UCSD-AML1 (cell line): ENCODE data around the gene DNASE1L1.

ENCODE experiments used
- DNase-seq: peaks from one replicate; lab custom pipeline; 2025; ENCODE audit not compliant: unreplicated experiment; lab: John Stamatoyannopoulos, UW

The DNASE1L1 gene

DNA sequence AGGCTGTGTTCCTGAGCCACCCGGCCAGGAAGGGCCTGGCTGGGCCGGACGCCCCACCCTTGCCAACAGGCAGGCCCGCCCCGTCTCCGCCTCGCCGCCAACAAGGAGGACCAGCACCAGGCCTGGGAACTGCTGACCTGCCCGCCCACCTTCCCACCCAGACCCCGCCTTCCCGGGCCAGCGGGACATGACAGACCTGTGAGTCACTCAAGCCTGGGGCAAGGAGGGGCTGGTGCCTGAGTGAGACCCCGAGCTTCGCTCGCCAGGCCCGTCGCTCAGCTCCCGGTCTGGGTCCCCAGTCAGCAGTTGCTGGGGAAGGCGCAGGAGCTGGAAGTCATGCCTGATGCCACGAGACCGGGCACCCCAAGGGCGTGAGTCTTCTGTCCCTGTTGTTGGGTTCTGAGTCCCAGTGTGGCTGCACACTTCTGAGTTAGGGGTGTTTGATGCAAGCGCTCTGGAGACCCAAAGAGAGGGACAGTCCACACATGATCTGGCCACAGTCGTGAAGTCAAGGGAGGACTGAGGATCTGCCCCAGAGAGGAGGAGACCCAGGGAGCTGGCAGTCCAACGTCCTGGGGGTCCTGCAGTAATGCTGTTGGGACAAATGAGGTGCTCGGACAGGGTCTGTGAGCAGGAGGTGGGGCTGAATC, at the start of gene DNASE1L1:
Gene DNASE1L1 (minus strand): TSS at position 33 of the 650 bp plus-strand sequence. CDS start 3,686 bp downstream, outside the sequence.
- peak; percentile 83 for DNase-seq

- no peak for DNase-seq
Measured at GRCh38 chrX:154458116-154458953, 49.3 kb upstream of the DNASE1L1 start, which contains the start of gene PLXNA3. PLXNA3 (plus strand) TSS chrX:154458281; CDS start chrX:154460184, 1,903 bp downstream.

DNA sequence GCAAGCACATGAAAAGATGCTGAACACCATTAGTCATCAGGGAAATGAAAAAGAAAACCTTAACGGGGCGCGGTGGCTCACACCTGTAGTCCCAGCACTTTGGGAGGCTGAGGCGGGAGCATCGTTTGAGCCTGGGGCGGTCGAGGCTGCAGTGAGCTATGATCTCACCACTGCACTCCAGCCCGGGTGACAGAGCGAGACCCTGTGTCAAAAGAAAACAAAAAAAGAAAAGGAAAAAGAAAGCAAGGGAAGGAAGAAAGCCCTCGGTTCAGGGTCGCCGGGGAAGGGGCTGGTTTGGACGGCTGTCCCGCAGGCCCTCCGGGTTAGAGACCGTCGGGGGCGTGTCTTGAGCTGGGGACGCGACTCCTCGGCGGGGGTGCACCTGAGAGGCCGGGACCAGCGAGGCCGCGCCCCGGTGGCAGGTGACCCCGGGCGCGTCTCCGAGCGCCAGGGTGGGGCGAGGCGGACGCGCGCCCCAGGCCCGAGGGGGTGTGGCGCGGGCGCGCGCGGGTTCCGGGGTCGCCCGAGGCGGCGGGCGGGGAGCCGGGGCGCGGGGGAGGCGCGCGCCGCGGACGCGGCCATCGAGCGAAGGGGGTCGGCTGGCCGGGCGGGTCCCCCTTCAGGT, 48.5 kb upstream of the DNASE1L1 start:
- DNase-seq, result no peak

DNA sequence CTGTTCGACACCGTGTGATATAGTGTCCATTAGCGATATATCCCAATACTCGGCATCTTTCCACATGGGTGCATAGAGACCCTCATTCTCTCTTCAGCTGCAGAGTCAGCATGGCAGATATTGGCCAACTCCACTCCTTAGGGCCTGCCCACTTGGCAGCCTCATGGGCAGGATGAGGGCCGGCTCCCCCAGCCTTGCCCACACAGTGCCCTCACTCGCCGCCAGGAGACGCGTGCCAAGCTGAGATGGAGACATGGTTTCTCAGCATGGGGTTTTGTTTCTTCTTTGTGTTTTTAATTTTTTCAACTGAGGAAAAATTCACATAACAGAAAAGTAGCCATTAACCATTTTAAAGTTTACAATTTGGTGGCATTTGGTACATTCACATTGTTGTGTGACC, 43.8 kb upstream of the DNASE1L1 start:
- no peak for DNase-seq

DNA sequence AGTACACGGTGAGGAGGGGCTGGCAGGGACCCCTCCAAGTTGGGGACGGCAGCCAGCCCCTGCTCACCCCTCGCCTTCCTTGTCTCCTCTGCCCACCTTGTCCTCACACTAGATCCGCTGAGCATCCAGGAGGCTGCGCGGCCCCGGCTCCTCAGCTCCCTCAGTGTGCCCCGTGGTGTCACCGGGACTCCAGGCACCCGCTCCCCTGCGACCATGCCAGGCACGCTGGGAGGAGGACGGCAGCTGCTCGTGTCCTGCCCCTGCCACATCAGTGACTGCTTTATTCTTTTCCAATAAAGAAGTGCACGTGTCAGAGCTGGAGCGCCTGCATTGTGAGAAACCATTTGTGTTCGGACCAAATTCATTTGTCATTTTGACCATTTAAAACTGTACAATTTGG, 41.3 kb upstream of the DNASE1L1 start:
- no peak for DNase-seq

- DNase-seq, result no peak
Measured at GRCh38 chrX:154449618-154450017, 40.6 kb upstream of the DNASE1L1 start.

- no peak for DNase-seq
Measured at GRCh38 chrX:154448484-154448883, 39.4 kb upstream of the DNASE1L1 start.

GRCh38 chrX:154446430-154446829, 37.4 kb upstream of the DNASE1L1 start:
- DNase-seq, result no peak

GRCh38 chrX:154445776-154446175, 36.7 kb upstream of the DNASE1L1 start:
- DNase-seq, result no peak

DNA sequence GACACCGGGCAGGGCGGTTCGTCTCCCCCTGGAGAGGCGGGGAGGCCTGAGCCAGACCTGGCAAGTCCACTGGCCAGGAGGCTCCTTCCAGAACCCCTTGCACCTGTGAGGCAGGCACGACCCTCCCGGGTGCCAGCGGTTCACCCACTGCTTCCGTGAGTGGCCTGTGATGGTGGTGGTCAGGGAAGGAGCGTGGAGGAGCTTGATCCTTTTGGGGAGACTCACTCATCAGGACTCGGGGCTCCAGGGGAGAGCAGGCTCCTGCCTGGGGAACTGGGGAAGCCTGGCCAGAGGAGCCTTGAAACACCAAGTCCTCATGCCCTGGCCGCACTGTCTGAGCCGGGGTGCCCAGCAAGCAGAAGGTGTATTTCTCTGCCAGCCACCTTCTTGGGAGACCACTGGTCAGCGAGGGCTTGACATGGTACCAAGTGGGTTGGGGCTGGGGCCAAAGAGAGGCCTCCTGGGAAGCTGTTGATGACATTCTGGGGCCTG, 35.7 kb upstream of the DNASE1L1 start:
- no peak for DNase-seq

DNA sequence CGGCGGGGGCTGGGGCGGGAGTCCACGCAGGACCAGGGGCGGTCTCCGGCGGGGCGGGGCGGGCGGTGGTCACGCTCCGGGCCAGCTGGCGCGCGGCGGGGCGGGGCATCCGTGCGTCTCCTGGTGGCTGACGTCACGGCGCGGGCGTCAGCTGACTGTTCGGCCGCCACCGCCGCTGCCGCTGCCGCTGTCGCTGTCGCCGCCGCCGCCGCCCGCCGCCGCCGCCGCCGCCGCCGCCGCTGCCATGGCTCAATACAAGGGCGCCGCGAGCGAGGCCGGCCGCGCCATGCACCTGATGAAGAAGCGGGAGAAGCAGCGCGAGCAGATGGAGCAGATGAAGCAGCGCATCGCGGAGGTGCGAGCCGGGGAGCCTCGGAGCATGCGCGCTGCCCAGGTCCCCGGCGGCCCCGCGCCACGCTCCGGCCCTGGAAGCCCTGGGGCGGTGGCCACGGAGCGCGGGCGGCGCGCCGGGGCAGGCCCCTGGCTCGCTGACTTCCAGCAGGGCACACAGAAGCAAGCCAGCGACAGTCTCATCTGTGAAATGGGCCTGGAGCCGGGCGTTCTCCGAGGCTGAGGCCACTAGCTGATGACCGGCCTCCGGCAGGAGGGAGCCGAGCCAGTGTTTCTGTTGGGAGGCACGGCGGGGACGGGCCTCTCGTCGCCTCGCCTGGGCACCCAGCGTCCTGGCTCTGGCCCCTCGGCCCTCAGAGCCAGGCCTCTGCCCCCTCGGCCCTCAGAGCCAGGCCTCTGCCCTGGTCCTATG, 35.1 kb upstream of the DNASE1L1 start, which contains the start of gene FAM50A:
Gene FAM50A (plus strand): TSS at position 150 of the 763 bp plus-strand sequence. CDS start 95 bp downstream, at position 245.
- DNase-seq, result peak; percentile 70

- DNase-seq, result no peak
Measured at GRCh38 chrX:154443479-154443910, 34.4 kb upstream of the DNASE1L1 start.

DNA sequence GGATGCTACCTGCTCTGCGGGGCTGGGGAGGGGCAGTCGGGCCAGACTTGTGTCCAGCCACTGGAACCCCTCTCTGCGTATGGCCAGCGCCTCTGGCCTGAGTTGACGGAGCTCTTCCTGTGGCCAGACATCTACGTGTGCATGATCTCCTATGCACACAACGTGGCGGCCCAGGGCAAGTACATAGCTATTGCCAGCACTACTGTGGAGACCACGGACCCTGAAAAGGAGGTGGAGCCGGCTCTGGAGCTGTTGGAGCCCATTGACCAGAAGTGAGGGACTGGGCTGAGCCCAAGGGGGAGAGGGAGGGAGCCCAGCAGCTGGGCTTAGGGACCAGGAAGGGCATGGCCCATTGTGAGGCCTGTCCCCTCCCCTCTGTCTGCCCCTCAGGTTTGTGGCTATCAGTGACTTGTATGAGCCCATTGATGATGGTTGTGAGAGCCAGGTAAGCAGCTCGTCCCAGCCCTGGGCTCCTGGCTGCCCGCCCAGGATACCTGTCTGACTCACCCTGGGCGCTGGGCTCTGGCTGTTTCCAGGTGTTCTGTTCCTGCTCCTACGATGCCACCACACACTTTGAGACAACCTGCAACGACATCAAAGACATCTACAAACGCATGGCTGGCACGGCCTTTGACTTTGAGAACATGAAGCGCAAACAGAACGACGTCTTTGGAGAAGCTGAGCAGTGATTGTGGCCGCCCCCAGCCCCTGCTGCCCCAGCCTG, 33.1 kb upstream of the DNASE1L1 start:
- DNase-seq, result no peak

DNA sequence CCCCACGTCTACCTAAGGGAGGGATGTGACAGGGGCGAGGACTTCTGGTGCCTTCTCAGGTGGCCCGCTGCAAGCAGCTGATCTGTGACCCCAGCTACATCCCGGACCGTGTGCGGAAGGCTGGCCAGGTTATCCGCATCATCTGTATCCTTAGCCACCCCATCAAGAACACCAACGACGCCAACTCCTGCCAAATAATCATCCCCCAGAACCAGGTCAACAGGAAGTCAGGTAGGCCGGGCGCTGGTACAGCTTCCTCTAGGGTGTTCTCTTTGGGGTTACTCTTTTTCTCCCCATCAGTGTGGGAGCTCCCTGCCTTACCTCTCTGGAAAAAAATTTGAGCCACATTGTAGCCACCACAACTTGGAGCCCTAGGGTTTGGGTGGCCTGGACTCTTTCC, 32.5 kb upstream of the DNASE1L1 start:
- no peak for DNase-seq

DNA sequence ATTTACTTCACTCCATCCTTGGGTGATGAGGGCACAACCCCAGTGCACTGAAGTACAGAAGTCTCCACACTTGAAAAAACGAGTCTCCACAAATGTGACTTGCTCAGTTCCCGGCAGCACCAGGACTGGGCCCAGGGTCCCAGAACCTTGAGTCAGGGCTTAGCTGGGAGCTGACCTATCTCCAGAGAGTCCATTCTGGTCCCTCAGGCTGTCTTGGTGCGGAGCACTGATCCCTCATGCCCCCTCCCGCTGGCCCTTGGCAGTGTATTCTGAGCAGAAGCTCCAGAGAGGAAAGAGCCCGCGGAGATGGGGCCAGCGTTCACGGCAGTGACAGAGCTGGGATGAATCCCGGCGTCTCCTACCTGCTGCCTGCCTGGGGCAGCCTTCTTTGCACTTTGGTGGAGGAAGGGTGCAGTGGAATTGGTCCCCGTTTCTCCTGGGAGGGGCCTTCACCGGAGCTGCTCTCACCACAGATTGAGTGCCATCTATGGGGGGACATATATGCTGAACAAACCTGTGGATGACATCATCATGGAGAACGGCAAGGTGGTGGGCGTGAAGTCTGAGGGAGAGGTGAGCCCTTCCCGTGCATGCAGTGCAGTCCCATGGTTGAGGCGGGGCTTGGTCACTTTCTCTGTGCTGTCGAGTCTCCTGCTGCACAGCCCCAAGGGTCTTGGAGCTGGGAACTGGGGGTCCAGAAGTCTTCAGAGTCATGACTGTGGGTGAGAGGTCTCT, 31.7 kb upstream of the DNASE1L1 start:
- no peak for DNase-seq

DNA sequence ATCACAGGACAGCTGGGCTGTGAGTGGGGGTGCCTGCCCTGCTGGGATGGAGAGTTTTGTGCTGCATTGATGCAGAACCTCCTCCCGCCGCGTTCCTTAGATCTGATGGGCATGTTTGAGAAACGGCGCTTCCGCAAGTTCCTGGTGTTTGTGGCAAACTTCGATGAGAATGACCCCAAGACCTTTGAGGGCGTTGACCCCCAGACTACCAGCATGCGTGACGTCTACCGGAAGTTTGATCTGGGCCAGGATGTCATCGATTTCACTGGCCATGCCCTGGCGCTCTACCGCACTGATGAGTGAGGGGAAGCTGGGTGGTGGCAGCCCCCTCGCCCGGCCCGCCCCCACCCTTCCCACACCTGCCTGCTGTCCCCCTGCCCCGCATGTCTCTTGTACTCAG, 30.8 kb upstream of the DNASE1L1 start:
- no peak for DNase-seq

- no peak for DNase-seq
Measured at GRCh38 chrX:154437971-154438893, 29.2 kb upstream of the DNASE1L1 start.
